Measurements from ENCODE around the gene TMEM258. TPM values are rescaled to one million over a fixed set of nuclear protein-coding genes. Genes with fewer than 3 reads are reported as not detected.

The TMEM258 gene
- total RNA-seq, 2 donors from 2014 or later, result 119 to 133 TPM

GRCh38 chr11:61749591-61750217, 42.7 kb downstream of the TMEM258 start:
- no peak overlapping the region for H3K4me3 Mint-ChIP-seq
- no peaks in the 10 kb centered on the region for H3K9me3 Mint-ChIP-seq
- peaks cover 17 to 19% of the 10 kb centered on the region in 2 donors for H3K4me1 Mint-ChIP-seq (ENCODE audit: low read depth in 2 of 2)
- no peak for DNase-seq (ENCODE audit: low spot score)
- ATAC-seq, result no peak
- H3K36me3 Mint-ChIP-seq, result no peaks in the 10 kb centered on the region
- no peak overlapping the region for H3K27ac Mint-ChIP-seq
- H3K27me3 Mint-ChIP-seq, result peaks cover 8% of the 10 kb centered on the region in 2 donors

DNA sequence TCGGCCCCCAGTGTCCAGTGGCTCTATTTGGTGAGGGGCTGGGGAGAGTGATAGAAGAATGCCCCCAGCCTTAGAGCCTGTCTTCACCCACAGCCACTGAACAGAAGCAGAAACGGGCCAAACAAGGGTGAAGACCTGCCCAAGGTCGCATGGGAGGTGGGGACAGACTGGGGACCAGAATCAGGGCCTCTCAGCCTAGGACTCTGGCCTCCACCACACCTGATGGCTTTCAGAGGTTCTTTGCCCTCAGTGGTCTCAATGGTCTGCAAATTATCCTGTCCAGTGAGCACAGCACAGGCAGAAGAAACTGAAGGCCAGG, 44.5 kb downstream of the TMEM258 start:
- Mint-ChIP-seq H3K36me3 (no peaks in the 10 kb centered on the region), H3K4me1 (ENCODE audit: low read depth in 2 of 2) (peaks cover 8 to 9% of the 10 kb centered on the region in 2 donors), H3K9me3 (no peaks in the 10 kb centered on the region), H3K27ac (no peak overlapping the region), H3K27me3 (peaks cover 8% of the 10 kb centered on the region in 2 donors), H3K4me3 (no peak overlapping the region)
- DNase-seq (ENCODE audit: low spot score) (no peak), ATAC-seq (no peak)

- H3K27ac Mint-ChIP-seq, result no peak overlapping the region
- no peaks in the 10 kb centered on the region for H3K9me3 Mint-ChIP-seq
- peaks cover 8% of the 10 kb centered on the region in 2 donors for H3K27me3 Mint-ChIP-seq
- H3K4me3 Mint-ChIP-seq, result no peak overlapping the region
- peaks cover 6 to 8% of the 10 kb centered on the region in 2 donors for H3K4me1 Mint-ChIP-seq (ENCODE audit: low read depth in 2 of 2)
- ATAC-seq (peak; percentile 55 to 75), DNase-seq (ENCODE audit: low spot score) (no peak)
- no peaks in the 10 kb centered on the region for H3K36me3 Mint-ChIP-seq
These were observed 45.0 kb downstream of the TMEM258 start for GRCh38 chr11:61747192-61747966.

- Mint-ChIP-seq H3K9me3 (no peaks in the 10 kb centered on the region), H3K27me3 (peaks cover 8% of the 10 kb centered on the region in 2 donors), H3K27ac (no peak overlapping the region), H3K36me3 (no peaks in the 10 kb centered on the region), H3K4me3 (no peak overlapping the region), H3K4me1 (ENCODE audit: low read depth in 2 of 2) (peaks cover 5 to 6% of the 10 kb centered on the region in 2 donors)
- DNase-seq (ENCODE audit: low spot score), result no peak
- ATAC-seq, result no peak
These were observed 45.8 kb downstream of the TMEM258 start for GRCh38 chr11:61746442-61747191.

DNA sequence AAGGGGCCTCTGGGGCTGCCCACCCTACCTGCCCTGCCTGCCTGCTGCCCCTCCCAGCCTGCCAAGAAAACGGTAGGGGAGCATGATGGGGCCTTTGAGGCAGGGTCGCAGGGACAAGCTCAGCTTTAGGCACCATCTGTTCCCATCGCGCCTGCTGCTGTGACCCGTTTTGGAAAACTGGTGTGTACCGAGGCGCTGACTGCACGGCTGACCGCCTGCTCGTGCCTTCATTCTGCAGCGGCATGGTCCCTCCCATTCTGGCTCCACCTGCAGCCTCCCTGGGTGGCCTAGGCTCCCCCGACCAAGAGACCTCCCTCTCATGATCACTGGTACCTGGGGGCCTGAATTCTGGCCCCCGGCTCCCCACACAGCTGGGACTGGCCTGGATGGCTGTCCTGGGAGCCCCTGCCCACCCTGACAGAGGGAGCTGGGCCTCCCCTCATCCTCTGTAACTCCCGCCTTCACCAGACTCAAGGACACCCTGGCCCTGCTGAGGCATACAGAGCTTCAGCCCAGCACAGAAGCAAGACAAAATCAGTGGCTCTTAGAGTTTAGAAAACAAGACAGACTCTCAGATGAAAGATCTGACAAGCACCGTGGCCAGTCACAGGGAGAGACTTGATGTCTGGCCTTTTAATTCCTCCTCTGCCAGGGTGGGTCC, 46.5 kb downstream of the TMEM258 start:
- Mint-ChIP-seq H3K4me1 (ENCODE audit: low read depth in 2 of 2) (peaks cover 1 to 2% of the 10 kb centered on the region in 2 donors), H3K27ac (no peak overlapping the region), H3K27me3 (peaks cover 3% of the 10 kb centered on the region in 2 donors), H3K9me3 (no peaks in the 10 kb centered on the region), H3K4me3 (no peak overlapping the region), H3K36me3 (no peaks in the 10 kb centered on the region)
- DNase-seq (ENCODE audit: low spot score), result no peak
- no peak for ATAC-seq

DNA sequence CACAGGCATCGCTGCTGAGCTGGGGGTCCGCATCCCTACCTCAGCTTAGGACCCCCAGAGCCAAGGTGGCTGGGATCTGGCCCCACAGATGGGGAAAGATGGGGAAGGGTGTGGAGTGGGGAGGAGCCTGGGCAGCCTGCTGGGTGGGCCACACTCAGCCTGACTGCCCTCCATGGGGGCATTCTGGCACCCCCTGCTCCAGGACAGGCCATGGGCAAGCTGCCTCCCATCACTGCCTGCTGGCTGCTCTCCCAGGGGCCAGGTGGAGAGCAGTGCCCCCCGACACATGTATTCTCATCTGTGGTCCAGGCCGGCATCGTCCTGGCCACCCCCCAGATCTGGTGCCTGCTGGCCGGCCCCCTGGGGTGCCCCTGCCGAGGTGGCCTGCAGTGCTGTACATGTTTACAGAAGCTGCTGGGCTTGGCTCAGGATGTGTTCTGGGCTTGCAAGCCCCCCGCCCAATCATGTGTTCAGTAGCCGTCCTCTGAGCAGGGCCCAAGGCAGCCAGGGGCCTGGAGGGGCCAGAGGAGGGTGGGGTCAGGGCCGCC, 47.7 kb downstream of the TMEM258 start:
- ATAC-seq, result no peak
- Mint-ChIP-seq H3K36me3 (no peaks in the 10 kb centered on the region), H3K4me3 (no peak overlapping the region), H3K9me3 (no peaks in the 10 kb centered on the region), H3K27me3 (no peaks in the 10 kb centered on the region), H3K4me1 (ENCODE audit: low read depth in 2 of 2) (no peaks in the 10 kb centered on the region), H3K27ac (no peak overlapping the region)
- DNase-seq (ENCODE audit: low spot score), result no peak

GRCh38 chr11:61744181-61744580, 48.2 kb downstream of the TMEM258 start:
- H3K4me3 Mint-ChIP-seq, result no peak overlapping the region
- DNase-seq (ENCODE audit: low spot score), result no peak

GRCh38 chr11:61743486-61744095, 48.8 kb downstream of the TMEM258 start:
- Mint-ChIP-seq H3K9me3 (no peaks in the 10 kb centered on the region), H3K4me1 (ENCODE audit: low read depth in 2 of 2) (no peaks in the 10 kb centered on the region), H3K36me3 (no peaks in the 10 kb centered on the region), H3K27me3 (no peaks in the 10 kb centered on the region), H3K27ac (no peak overlapping the region), H3K4me3 (no peak overlapping the region)
- no peak for DNase-seq (ENCODE audit: low spot score)
- ATAC-seq, result no peak

More at GRCh38 chr11:61744181-61744580, 48.2 kb downstream of the TMEM258 start:
- H3K36me3 Mint-ChIP-seq, result no peaks in the 10 kb centered on the region
- no peak for ATAC-seq
- H3K4me1 Mint-ChIP-seq (ENCODE audit: low read depth in 2 of 2), result no peaks in the 10 kb centered on the region
- H3K27me3 Mint-ChIP-seq, result no peaks in the 10 kb centered on the region
- no peaks in the 10 kb centered on the region for H3K9me3 Mint-ChIP-seq
- no peak overlapping the region for H3K27ac Mint-ChIP-seq

- H3K27ac Mint-ChIP-seq, result no peak overlapping the region
- H3K36me3 Mint-ChIP-seq, result no peaks in the 10 kb centered on the region
- H3K4me1 Mint-ChIP-seq (ENCODE audit: low read depth in 2 of 2), result no peaks in the 10 kb centered on the region
- H3K27me3 Mint-ChIP-seq, result no peaks in the 10 kb centered on the region
- no peak for ATAC-seq
- no peaks in the 10 kb centered on the region for H3K9me3 Mint-ChIP-seq
- DNase-seq (ENCODE audit: low spot score), result no peak
- H3K4me3 Mint-ChIP-seq, result no peak overlapping the region
These were observed 50.0 kb downstream of the TMEM258 start for GRCh38 chr11:61742391-61742790.

GRCh38 chr11:61739966-61740365, 52.4 kb downstream of the TMEM258 start:
- H3K4me1 Mint-ChIP-seq (ENCODE audit: low read depth in 2 of 2), result no peaks in the 10 kb centered on the region
- no peak overlapping the region for H3K27ac Mint-ChIP-seq
- H3K27me3 Mint-ChIP-seq, result no peaks in the 10 kb centered on the region
- DNase-seq (ENCODE audit: low spot score) (no peak), ATAC-seq (no peak)
- H3K4me3 Mint-ChIP-seq, result no peak overlapping the region
- H3K9me3 Mint-ChIP-seq, result no peaks in the 10 kb centered on the region
- H3K36me3 Mint-ChIP-seq, result no peaks in the 10 kb centered on the region

- H3K4me3 Mint-ChIP-seq, result no peak overlapping the region
- no peaks in the 10 kb centered on the region for H3K27me3 Mint-ChIP-seq
- no peaks in the 10 kb centered on the region for H3K36me3 Mint-ChIP-seq
- no peak overlapping the region for H3K27ac Mint-ChIP-seq
- H3K9me3 Mint-ChIP-seq, result no peaks in the 10 kb centered on the region
- ATAC-seq (no peak), DNase-seq (ENCODE audit: low spot score) (no peak)
- no peaks in the 10 kb centered on the region for H3K4me1 Mint-ChIP-seq (ENCODE audit: low read depth in 2 of 2)
These were observed 53.0 kb downstream of the TMEM258 start for GRCh38 chr11:61739413-61739812.

Data from natural killer cell treated with Interleukin-12 subunit alpha and Interleukin-12 subunit beta and Interleukin-15 and Interleukin-18, amount 100 ng/mL, for 72 hours (primary cell).